Brain microvascular endothelial cell (primary cell): ENCODE measurements around the gene HLA-A.

Experiments
- DNase-seq: peaks from one replicate; pipeline ENCODE4 v3.0.0-alpha.2; 2020
- H3K27ac ChIP-seq: fragments of 250-450 bp; sonication (Bioruptor Pico); 2 replicates; pipeline ENCODE4 v1.5.1; 2020; ENCODE audit warnings: mild to moderate bottlenecking, moderate library complexity
- H3K27me3 ChIP-seq: fragments of 250-450 bp; sonication (Bioruptor Pico); replicated peaks from 2 replicates; pipeline ENCODE4 v1.5.1; 2020; ENCODE audit warnings: mild to moderate bottlenecking
- H3K36me3 ChIP-seq: fragments of 250-450 bp; sonication (Bioruptor Pico); replicated peaks from 2 replicates; pipeline ENCODE4 v1.5.1; 2020; ENCODE audit warnings: mild to moderate bottlenecking
- H3K4me3 ChIP-seq: 2 replicates; pipeline ENCODE4 v1.5.1; 2011; ENCODE audit warnings: low read depth, mild to moderate bottlenecking, control low read depth, low read length, moderate library complexity
- CTCF ChIP-seq: IDR thresholded peaks from 2 replicates; pipeline ENCODE4 v1.5.1; 2011; ENCODE audit warnings: low read depth, mild to moderate bottlenecking, moderate library complexity, low read length, control low read depth, inconsistent platforms; ENCODE audit errors: missing control alignments
- in situ Hi-C: cut with HindIII; loops from 2 replicates; pipeline ENCODE4 v1.10.0; 2017; ENCODE audit warnings: low sequenced_read_pairs, low pct_ligation_motif_present

The HLA-A gene

GRCh38 chr6:29942275-29943052, at the start of gene HLA-A:
Gene HLA-A (plus strand): TSS chr6:29942532. CDS start chr6:29942554, 22 bp downstream.
- Histone ChIP-seq H3K36me3 (no peaks in the 10 kb centered on the region), H3K27me3 (no peaks in the 10 kb centered on the region), H3K4me3 (peak within 1 kb of the TSS; percentile 72), H3K27ac (peak within 1 kb of the TSS; percentile 76)
- peak; percentile 15 for TF ChIP-seq CTCF
- DNase-seq = peak; percentile 89
- in situ Hi-C loops = no loop called here

GRCh38 chr6:29892696-29893095, 49.6 kb upstream of the HLA-A start:
- in situ Hi-C loops = no loop called here

GRCh38 chr6:29899281-29899680, 43.1 kb upstream of the HLA-A start:
- no peak for DNase-seq
- H3K4me3 ChIP-seq = no peak overlapping the region
- in situ Hi-C loops = no loop called here
- no peak overlapping the region for H3K27ac ChIP-seq
- no peak for TF ChIP-seq CTCF
- H3K27me3 ChIP-seq = no peaks in the 10 kb centered on the region
- no peaks in the 10 kb centered on the region for H3K36me3 ChIP-seq

More at GRCh38 chr6:29892696-29893095, 49.6 kb upstream of the HLA-A start:
- no peaks in the 10 kb centered on the region for H3K36me3 ChIP-seq
- no peaks in the 10 kb centered on the region for H3K27me3 ChIP-seq
- TF ChIP-seq CTCF = no peak
- no peak overlapping the region for H3K27ac ChIP-seq
- no peak for DNase-seq
- H3K4me3 ChIP-seq = no peak overlapping the region

- in situ Hi-C loops = no loop called here
- TF ChIP-seq CTCF = no peak
Observed at GRCh38 chr6:29905286-29905685, 37.0 kb upstream of the HLA-A start.

GRCh38 chr6:29907637-29908340, 34.5 kb upstream of the HLA-A start:
- TF ChIP-seq CTCF = no peak
- H3K36me3 ChIP-seq = no peaks in the 10 kb centered on the region
- in situ Hi-C loops = no loop called here
- H3K27ac ChIP-seq = no peak overlapping the region
- no peak overlapping the region for H3K4me3 ChIP-seq
- DNase-seq = no peak
- no peaks in the 10 kb centered on the region for H3K27me3 ChIP-seq

More at GRCh38 chr6:29905286-29905685, 37.0 kb upstream of the HLA-A start:
- H3K4me3 ChIP-seq = no peak overlapping the region
- no peak for DNase-seq
- H3K36me3 ChIP-seq = no peaks in the 10 kb centered on the region
- no peaks in the 10 kb centered on the region for H3K27me3 ChIP-seq
- H3K27ac ChIP-seq = no peak overlapping the region

- no peaks in the 10 kb centered on the region for H3K27me3 ChIP-seq
- TF ChIP-seq CTCF = no peak
- no peak overlapping the region for H3K4me3 ChIP-seq
- no peak for DNase-seq
- in situ Hi-C loops = no loop called here
- no peak overlapping the region for H3K27ac ChIP-seq
- no peaks in the 10 kb centered on the region for H3K36me3 ChIP-seq
Observed at GRCh38 chr6:29908341-29908662, 34.0 kb upstream of the HLA-A start.
